GM12801 (cell line): Measurements from ENCODE around the gene STX17.

ENCODE experiments used
- CTCF ChIP-seq: IDR thresholded peaks from one replicate; pipeline ENCODE4 v1.5.1; 2011; ENCODE audit warnings: control low read depth; ENCODE audit not compliant: insufficient read length; ENCODE audit errors: extremely low read depth

The STX17 gene

GRCh38 chr9:99881769-99882168 lies 24.7 kb upstream of the STX17 start:
- TF ChIP-seq CTCF: no peak

GRCh38 chr9:99885747-99886146 lies 20.7 kb upstream of the STX17 start:
- TF ChIP-seq CTCF: no peak

GRCh38 chr9:99889120-99889519 lies 17.3 kb upstream of the STX17 start:
- TF ChIP-seq CTCF: no peak

- no peak for TF ChIP-seq CTCF
These were observed 11.6 kb upstream of the STX17 start for GRCh38 chr9:99894826-99895225.

GRCh38 chr9:99895510-99895909 lies 10.9 kb upstream of the STX17 start:
- no peak for TF ChIP-seq CTCF

GRCh38 chr9:99896119-99896518 lies 10.3 kb upstream of the STX17 start:
- no peak for TF ChIP-seq CTCF

GRCh38 chr9:99903393-99903792 lies 3.1 kb upstream of the STX17 start:
- TF ChIP-seq CTCF: no peak
